ENCODE measurements around the gene BDH1.

Gene BDH1

GRCh38 chr3:197547306-197548011, 8.3 kb downstream of the BDH1 start:
- no peak for FAIRE-seq

- FAIRE-seq = no peak
Observed at GRCh38 chr3:197546307-197547085, 9.3 kb downstream of the BDH1 start.

- no peak for FAIRE-seq
Observed at GRCh38 chr3:197545571-197545970, 10.2 kb downstream of the BDH1 start.

GRCh38 chr3:197545101-197545500, 10.7 kb downstream of the BDH1 start:
- FAIRE-seq = no peak

GRCh38 chr3:197542741-197543454, 12.9 kb downstream of the BDH1 start:
- FAIRE-seq = no peak

- FAIRE-seq = no peak
Observed at GRCh38 chr3:197541756-197542539, 13.8 kb downstream of the BDH1 start.

- no peak for FAIRE-seq
Observed at GRCh38 chr3:197540961-197541377, 14.8 kb downstream of the BDH1 start.

- no peak for FAIRE-seq
Observed at GRCh38 chr3:197539651-197540051, 16.1 kb downstream of the BDH1 start.

GRCh38 chr3:197533927-197534725, 21.6 kb downstream of the BDH1 start:
- no peak for FAIRE-seq

- no peak for FAIRE-seq
Observed at GRCh38 chr3:197533396-197533795, 22.4 kb downstream of the BDH1 start.

- no peak for FAIRE-seq
Observed at GRCh38 chr3:197532388-197532787, 23.4 kb downstream of the BDH1 start.

GRCh38 chr3:197528190-197528589, 27.6 kb downstream of the BDH1 start:
- FAIRE-seq = no peak

- no peak for FAIRE-seq
Observed at GRCh38 chr3:197527569-197527968, 28.2 kb downstream of the BDH1 start.

GRCh38 chr3:197525706-197526105, 30.1 kb downstream of the BDH1 start:
- no peak for FAIRE-seq

- no peak for FAIRE-seq
Observed at GRCh38 chr3:197524128-197524527, 31.6 kb downstream of the BDH1 start.

GRCh38 chr3:197523526-197523925, 32.2 kb downstream of the BDH1 start:
- no peak for FAIRE-seq

- no peak for FAIRE-seq
Observed at GRCh38 chr3:197522881-197523441, 32.8 kb downstream of the BDH1 start.

GRCh38 chr3:197522183-197522715, 33.5 kb downstream of the BDH1 start:
- no peak for FAIRE-seq

GRCh38 chr3:197521277-197522182, 34.2 kb downstream of the BDH1 start:
- no peak for FAIRE-seq

Data from colon (tissue), 2 donors.